HL-60/S4 (cell line): ENCODE results near the gene OTOP3.

ENCODE experiments used
- in situ Hi-C: fragments of 300-500 bp; cut with MboI; formaldehyde crosslinking; loops from 2 replicates; pipeline ENCODE4 v1.14.3; 2022; ENCODE audit warnings: low sequenced_read_pairs

The OTOP3 gene

GRCh38 chr17:74938194-74938950 is 2.7 kb downstream of the OTOP3 start:
- in situ Hi-C loops: no loop called here

DNA sequence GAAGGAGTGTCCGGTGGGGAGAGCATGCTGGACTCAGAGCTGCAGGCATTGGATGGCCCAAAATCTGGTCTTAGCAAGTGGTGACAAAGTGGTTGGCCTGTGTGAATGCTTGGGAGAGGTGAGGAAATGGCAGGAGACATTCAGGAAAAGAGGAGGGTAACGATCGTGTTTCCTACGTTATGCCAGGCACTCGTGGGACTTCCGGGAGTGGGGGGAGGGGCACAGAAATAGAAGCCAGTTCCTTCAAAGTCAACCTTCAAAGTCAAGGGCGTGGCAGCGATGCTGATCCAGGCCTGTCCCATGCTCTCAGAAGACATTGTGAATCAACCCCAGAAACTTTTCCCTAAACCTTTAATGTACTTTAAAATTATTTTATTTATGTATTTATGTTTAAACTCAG is 3.8 kb downstream of the OTOP3 start:
- in situ Hi-C loops: no loop called here

GRCh38 chr17:74941128-74941725 is 5.5 kb downstream of the OTOP3 start:
- in situ Hi-C loops: no loop called here

- in situ Hi-C loops: no loop called here
Measured at GRCh38 chr17:74943808-74944522, 8.3 kb downstream of the OTOP3 start.

- in situ Hi-C loops: no loop called here
Measured at GRCh38 chr17:74945543-74945942, 9.8 kb downstream of the OTOP3 start.

DNA sequence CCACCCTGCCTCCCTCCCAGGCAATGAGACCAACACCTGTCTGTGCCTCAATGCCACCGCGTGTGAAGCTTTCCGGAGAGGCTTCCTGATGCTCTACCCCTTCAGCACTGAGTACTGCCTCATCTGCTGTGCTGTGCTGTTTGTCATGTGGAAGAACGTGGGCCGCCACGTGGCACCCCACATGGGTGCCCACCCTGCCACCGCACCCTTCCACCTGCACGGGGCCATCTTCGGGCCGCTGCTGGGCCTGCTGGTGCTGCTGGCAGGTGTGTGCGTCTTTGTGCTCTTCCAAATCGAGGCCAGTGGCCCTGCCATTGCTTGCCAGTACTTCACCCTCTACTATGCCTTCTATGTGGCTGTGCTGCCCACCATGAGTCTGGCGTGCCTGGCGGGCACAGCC is 10.9 kb downstream of the OTOP3 start:
- in situ Hi-C loops: no loop called here

DNA sequence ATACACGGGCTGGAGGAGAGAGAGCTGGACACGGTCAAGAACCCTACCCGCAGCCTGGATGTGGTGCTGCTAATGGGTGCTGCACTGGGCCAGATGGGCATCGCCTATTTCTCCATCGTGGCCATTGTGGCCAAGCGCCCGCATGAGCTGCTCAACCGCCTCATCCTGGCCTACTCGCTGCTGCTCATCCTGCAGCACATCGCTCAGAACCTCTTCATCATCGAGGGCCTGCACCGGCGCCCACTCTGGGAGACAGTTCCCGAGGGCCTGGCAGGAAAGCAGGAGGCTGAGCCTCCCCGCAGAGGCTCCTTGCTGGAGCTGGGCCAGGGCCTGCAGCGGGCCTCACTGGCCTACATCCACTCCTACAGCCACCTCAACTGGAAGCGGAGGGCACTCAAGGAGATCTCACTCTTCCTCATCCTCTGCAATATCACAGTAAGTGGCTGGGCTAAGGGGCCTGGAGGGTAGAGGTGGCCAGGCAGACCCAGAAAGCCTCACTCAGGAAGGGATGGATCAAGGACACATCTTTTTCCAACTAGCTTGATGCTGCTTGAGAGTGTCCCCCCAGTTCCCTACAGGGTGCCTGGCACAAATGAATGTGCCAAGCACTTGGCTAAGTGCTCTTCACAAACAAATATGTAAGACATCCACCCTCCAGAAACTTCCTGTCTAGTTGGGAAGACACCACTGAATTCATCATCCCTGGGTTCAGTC is 11.5 kb downstream of the OTOP3 start:
- in situ Hi-C loops: no loop called here

DNA sequence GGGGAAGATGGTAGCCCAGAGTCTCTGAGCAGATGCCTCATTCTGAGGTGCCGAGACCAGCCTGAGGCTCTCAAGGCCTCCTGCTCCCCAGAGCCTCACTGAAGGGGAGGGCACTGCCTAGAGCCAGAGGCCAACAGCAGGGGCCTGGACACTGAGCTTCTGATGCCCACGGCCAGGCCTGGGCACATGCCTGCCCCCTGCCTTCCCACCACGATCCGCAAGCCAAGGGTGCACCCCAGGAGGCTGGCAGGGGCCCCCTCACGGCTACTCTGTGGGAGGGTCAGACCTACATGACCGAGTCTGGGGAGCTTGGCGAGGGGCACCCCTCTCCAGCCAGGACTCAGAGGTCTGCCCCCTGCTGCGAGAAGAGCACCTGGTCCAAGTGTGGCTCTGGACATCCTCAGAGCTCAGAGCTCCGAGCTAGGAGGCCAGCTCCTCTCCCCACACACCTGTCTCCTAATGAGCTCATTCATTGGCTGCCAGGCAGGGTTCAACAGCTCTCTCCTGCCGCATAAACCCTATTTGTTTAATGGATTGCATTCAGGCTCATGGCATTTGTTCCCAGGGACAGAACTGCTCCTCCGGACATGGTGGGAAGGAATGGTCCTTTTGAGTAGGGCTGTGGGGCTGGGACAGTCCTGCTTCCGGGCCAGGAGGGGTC is 13.9 kb downstream of the OTOP3 start:
- in situ Hi-C loops: loop anchor here (10.0 kb wide), 1 partner anchor 285 kb away; no protein-coding TSS in a partner anchor

- in situ Hi-C loops: loop anchor here (10.0 kb wide), 1 partner anchor 285 kb away; no protein-coding TSS in a partner anchor
Measured at GRCh38 chr17:74950207-74950606, 14.5 kb downstream of the OTOP3 start.

GRCh38 chr17:74951065-74951464 is 15.4 kb downstream of the OTOP3 start:
- in situ Hi-C loops: loop anchor here (10.0 kb wide), 1 partner anchor 286 kb away; no protein-coding TSS in a partner anchor

DNA sequence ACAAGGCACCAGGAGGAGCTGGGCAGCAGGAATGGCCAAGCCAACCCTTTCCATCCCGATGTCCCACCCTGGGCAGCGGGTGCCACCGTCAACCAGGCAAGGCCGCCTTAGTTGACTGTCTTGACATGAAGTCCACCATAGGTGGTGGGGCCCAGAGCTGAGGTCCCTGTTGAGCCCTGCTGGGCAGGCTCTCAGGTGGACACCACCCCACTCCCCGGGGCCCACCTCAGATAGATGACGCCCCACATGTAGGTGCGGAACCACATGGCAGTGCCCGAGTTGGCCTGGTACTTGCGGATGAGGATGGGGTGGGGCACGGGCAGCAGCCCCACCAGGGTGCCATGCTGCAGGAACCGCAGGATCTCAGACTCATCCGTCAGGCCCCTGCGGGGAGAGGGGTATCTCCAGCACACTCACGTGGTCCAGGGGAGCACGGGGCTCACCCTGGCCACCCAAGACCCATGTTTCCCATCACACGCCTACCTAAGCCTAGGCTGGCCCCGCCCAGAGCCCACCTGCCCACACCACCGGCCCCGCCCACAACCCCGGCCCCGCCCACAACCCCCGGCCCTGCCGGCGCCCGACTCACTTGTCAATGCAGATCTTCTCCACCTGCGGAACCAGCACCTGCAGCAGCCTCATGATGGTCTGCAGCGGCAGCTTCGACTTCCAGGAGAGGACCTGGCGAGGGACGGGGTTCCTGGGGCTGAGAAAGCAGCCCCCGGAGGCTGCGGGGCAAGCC is 16.2 kb downstream of the OTOP3 start:
- in situ Hi-C loops: loop anchor here (10.0 kb wide), 1 partner anchor 287 kb away; no protein-coding TSS in a partner anchor

DNA sequence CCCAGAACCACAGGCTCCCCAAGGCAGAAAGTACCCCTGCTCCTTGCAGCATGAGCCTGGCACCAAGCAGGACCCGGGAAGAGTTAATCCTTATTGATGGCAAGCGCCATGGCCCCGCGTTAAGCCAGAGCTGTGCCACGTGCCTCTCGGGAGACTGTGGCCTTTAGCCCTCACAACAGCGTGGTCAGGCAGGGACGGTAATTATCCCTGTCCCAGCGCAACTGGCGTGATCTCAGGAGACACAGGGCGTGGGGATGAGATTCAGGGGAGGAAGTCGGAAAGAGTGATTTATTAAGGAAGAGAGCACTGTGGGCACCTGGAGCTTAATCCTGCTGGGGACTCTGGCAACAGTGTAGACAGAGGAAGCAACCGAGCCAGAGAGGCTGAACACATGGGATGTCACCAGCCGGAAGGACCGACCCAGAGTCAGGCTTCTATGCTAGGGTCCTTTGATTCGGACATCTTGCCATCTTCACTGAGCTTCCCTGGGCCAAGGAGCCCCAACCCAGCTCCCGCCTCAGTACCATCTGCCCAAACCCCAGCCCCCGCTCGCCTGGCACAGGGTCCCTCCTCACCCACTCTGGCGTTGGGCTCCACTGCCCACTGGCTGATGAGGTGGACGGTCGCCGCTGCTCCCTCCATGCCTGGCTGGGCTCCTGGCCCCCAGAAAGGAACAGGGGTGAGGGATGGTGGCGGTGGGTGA is 16.9 kb downstream of the OTOP3 start:
- in situ Hi-C loops: loop anchor here (10.0 kb wide), 1 partner anchor 288 kb away; no protein-coding TSS in a partner anchor

GRCh38 chr17:74953134-74953687 is 17.5 kb downstream of the OTOP3 start:
- in situ Hi-C loops: loop anchor here (10.0 kb wide), 1 partner anchor 288 kb away; no protein-coding TSS in a partner anchor

DNA sequence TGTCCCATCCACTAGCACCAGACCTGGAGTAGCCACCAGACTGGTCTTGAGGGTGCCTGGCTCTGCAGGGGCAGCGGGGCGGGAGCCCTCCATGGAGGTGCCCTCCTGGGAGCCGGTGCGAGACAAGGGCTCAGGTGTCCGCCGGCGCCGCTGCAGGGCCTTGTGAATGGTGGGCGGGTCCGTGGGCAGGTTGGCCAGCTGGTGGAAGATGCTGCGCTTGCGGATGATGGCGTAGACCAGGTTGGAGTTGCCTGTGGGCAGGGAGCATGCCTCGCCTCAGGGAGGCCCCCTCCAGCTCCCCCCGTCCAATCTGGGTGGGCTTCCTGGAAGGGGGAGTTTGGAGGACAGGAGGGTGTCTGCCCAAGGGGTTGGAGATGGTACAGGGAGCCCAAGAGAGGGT is 18.4 kb downstream of the OTOP3 start:
- in situ Hi-C loops: loop anchor here (10.0 kb wide), 1 partner anchor 289 kb away; no protein-coding TSS in a partner anchor

- in situ Hi-C loops: loop anchor here (10.0 kb wide), 1 partner anchor 290 kb away; no protein-coding TSS in a partner anchor
Measured at GRCh38 chr17:74954665-74955421, 19.1 kb downstream of the OTOP3 start.

GRCh38 chr17:74956093-74956492 is 20.4 kb downstream of the OTOP3 start:
- in situ Hi-C loops: loop anchor here (10.0 kb wide), 1 partner anchor 291 kb away; no protein-coding TSS in a partner anchor

- in situ Hi-C loops: loop anchor here (10.0 kb wide), 1 partner anchor 293 kb away; no protein-coding TSS in a partner anchor
Measured at GRCh38 chr17:74957935-74958740, 22.4 kb downstream of the OTOP3 start.
